Fibroblast of the aortic adventitia (primary cell): Measurements from ENCODE around the gene TMEM52B. TPM values are rescaled to one million over a fixed set of nuclear protein-coding genes. Genes with fewer than 3 reads are reported as not detected.
A peak's percentile ranks its signal among the peaks of the same experiment; 100 is the strongest.
"Not testable (repeated sequence)": the region's sequence is repeated elsewhere in the genome, so short reads cannot be mapped to it uniquely, and the experiment has no call there.

Source experiments
- DNase-seq: peaks from one replicate; pipeline ENCODE4 v3.0.0-alpha.2; 2010; ENCODE audit warnings: low read depth
- H3K4me3 ChIP-seq: 2 replicates; pipeline ENCODE4 v1.5.1; 2011; ENCODE audit warnings: low read depth, mild to moderate bottlenecking, control low read depth, low read length, moderate library complexity
- CTCF ChIP-seq: IDR thresholded peaks from 2 replicates; pipeline ENCODE4 v1.5.1; 2011; ENCODE audit warnings: mild to moderate bottlenecking, low read length, control low read depth, inconsistent platforms; ENCODE audit not compliant: insufficient read depth
- total RNA-seq: library from RNA; depleted of rRNA; stranded (reverse); fragments of >200 nt; gene quantifications from 2 replicates; pipeline ENCODE4 v1.2.3, GENCODE V29; 2012; ENCODE audit warnings: low replicate concordance

The TMEM52B gene
- total RNA-seq, 1 donor = under 0.01 TPM

- TF ChIP-seq CTCF = no peak
- DNase-seq = peak; percentile 53
- H3K4me3 ChIP-seq = no peak overlapping the region
These were observed 13.0 kb downstream of the TMEM52B start for GRCh38 chr12:10191865-10192264.

- no peak for DNase-seq
- TF ChIP-seq CTCF = no peak
- H3K4me3 ChIP-seq = no peak overlapping the region
These were observed 15.4 kb downstream of the TMEM52B start for GRCh38 chr12:10194160-10194670.

GRCh38 chr12:10196210-10196609, 17.4 kb downstream of the TMEM52B start:
- no peak for DNase-seq
- TF ChIP-seq CTCF = no peak
- H3K4me3 ChIP-seq = no peak overlapping the region

GRCh38 chr12:10197879-10198278, 19.0 kb downstream of the TMEM52B start:
- DNase-seq = no peak
- H3K4me3 ChIP-seq = no peak overlapping the region
- no peak for TF ChIP-seq CTCF

GRCh38 chr12:10204495-10204894, 25.7 kb downstream of the TMEM52B start:
- not testable (repeated sequence) for DNase-seq, H3K4me3 ChIP-seq

GRCh38 chr12:10205220-10205807, 26.5 kb downstream of the TMEM52B start:
- TF ChIP-seq CTCF = no peak
- no peak overlapping the region for H3K4me3 ChIP-seq
- no peak for DNase-seq

- DNase-seq = no peak
- TF ChIP-seq CTCF = no peak
These were observed 28.3 kb downstream of the TMEM52B start for GRCh38 chr12:10207136-10207535.

More at GRCh38 chr12:10207136-10207535, 28.3 kb downstream of the TMEM52B start:
- no peak overlapping the region for H3K4me3 ChIP-seq
